Spinal cord (tissue), 10 donors: ENCODE measurements around the gene VWA3A. TPM values are rescaled to one million over a fixed set of nuclear protein-coding genes. Genes with fewer than 3 reads are reported as not detected.
A peak's percentile ranks its signal among the peaks of the same experiment; 100 is the strongest.

Source experiments
- DNase-seq, 6 donors: peaks; one replicate each; pipeline versions ENCODE4 v3.0.0 to v3.0.0-alpha.2; 2013 to 2015; ENCODE audit warnings: low spot score in 6 of 6, low read depth in 4 of 6
- H3K27ac ChIP-seq: one replicate; pipeline ENCODE4 v1.5.1; 2013; ENCODE audit warnings: low read depth, low read length, control low read depth
- H3K27me3 ChIP-seq: one replicate; pipeline ENCODE4 v1.6.1; 2013; ENCODE audit warnings: low read length; ENCODE audit not compliant: control insufficient read depth, insufficient read depth
- H3K36me3 ChIP-seq: one replicate; pipeline ENCODE4 v1.6.1; 2013; ENCODE audit warnings: low read length; ENCODE audit not compliant: control insufficient read depth, insufficient read depth
- H3K4me1 ChIP-seq: one replicate; pipeline ENCODE4 v1.6.1; 2013; ENCODE audit warnings: low read length; ENCODE audit not compliant: control insufficient read depth, insufficient read depth
- H3K4me3 ChIP-seq: one replicate; pipeline ENCODE4 v1.5.1; 2013; ENCODE audit warnings: low read depth, low read length, control low read depth
- H3K9me3 ChIP-seq: one replicate; pipeline ENCODE4 v1.6.1; 2013; ENCODE audit warnings: low read length; ENCODE audit not compliant: control insufficient read depth, insufficient read depth
- WGBS: methylation state at CpG from one replicate; pipeline ENCODE4 v1.1.5; 2013; ENCODE audit warnings: missing lambda C conversion rate; ENCODE audit not compliant: insufficient coverage; 5-methylcytosine and 5-hydroxymethylcytosine counted together
- polyA plus RNA-seq, 2 donors: library from polyadenylated mRNA; unstranded; fragments of 120-200 nt; gene quantifications; one replicate each; pipeline ENCODE4 v1.2.1, GENCODE V29; 2013; ENCODE audit not compliant: insufficient read length in 2 of 2
- total RNA-seq, 2 donors: library from RNA; depleted of rRNA in 1 of 2; stranded (reverse); fragments of 120-200 nt in 1 of 2; fragments of >200 nt in 1 of 2; gene quantifications; one replicate each; pipeline versions ENCODE4 v1.2.3 to v1.2.4, GENCODE V29; 2013 to 2014
- donor health status: healthy.

The VWA3A gene
- total and polyA plus RNA-seq, 4 donors: 4.6 to 22.5 (median 20.2) TPM

GRCh38 chr16:22086440-22086839, 5.9 kb upstream of the VWA3A start:
- no CpG with 5 or more reads among the region's 1 CpG for WGBS
- Histone ChIP-seq H3K4me1 (no peaks in the 10 kb centered on the region), H3K36me3 (no peaks in the 10 kb centered on the region), H3K27me3 (no peaks in the 10 kb centered on the region), H3K9me3 (no peaks in the 10 kb centered on the region), H3K4me3 (no peak overlapping the region), H3K27ac (no peak overlapping the region)
- no peak for DNase-seq

DNA sequence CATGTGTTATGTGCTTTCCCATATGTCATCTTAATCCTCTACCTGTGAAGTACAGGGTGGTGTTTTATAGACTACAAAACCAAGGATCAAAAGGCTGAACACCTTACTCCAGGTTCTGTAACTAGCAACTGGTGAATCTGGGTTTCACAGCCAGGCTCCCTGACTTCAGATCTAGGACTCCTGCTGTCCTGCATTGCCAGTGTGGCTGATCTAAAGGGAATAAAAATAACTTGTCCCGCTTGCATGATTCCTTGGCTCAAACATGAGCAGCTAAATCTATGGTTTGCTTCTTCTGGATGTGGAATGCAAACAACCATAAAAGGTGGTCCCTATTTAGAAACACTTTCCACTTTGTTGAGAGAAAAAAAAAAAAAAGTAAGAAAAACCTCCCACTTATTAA, 3.7 kb upstream of the VWA3A start:
- no peak for DNase-seq
- Histone ChIP-seq H3K4me3 (no peak overlapping the region), H3K4me1 (peaks cover 11% of the 10 kb centered on the region), H3K9me3 (no peaks in the 10 kb centered on the region), H3K27ac (no peak overlapping the region), H3K27me3 (no peaks in the 10 kb centered on the region), H3K36me3 (no peaks in the 10 kb centered on the region)
- WGBS: no CpG with 5 or more reads among the region's 1 CpG

GRCh38 chr16:22089910-22090309, 2.4 kb upstream of the VWA3A start:
- WGBS: 98% methylated on average over 4 of the region's 4 CpGs
- Histone ChIP-seq H3K4me1 (peaks cover 15% of the 10 kb centered on the region), H3K27ac (no peak overlapping the region), H3K9me3 (no peaks in the 10 kb centered on the region), H3K27me3 (no peaks in the 10 kb centered on the region), H3K4me3 (no peak overlapping the region), H3K36me3 (no peaks in the 10 kb centered on the region)
- DNase-seq: no peak

DNA sequence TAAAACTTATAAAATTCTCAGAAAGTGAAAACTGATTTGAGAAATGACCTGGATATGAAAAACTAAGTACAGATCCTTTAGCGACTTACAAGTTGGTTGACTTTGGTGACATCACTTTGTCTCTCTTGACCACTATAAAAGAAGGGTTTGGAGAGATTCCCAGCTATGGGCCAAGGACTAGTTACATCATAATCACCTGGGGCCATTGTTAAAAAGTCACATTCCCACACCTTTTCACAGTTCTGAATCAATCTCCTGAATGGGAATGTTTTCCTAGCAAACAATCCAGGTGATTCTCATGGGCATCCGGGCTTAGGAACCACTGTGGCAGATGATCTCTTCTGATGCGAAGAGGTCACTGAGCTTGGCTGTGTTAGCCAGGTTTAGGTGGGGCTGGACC, 620 bp upstream of the VWA3A start:
- peaks cover 15% of the 10 kb centered on the region for H3K4me1 ChIP-seq
- DNase-seq: no peak
- H3K9me3 ChIP-seq: no peaks in the 10 kb centered on the region
- no peaks in the 10 kb centered on the region for H3K27me3 ChIP-seq
- 92% methylated on average over 2 of the region's 3 CpGs for WGBS
- H3K4me3 ChIP-seq: no peak overlapping the region
- no peaks in the 10 kb centered on the region for H3K36me3 ChIP-seq
- no peak overlapping the region for H3K27ac ChIP-seq

GRCh38 chr16:22093331-22093730, 990 bp downstream of the VWA3A start:
- no peak overlapping the region for H3K27ac ChIP-seq
- no peak for DNase-seq
- no peaks in the 10 kb centered on the region for H3K27me3 ChIP-seq
- no peaks in the 10 kb centered on the region for H3K36me3 ChIP-seq
- no peak overlapping the region for H3K4me3 ChIP-seq
- H3K4me1 ChIP-seq: peaks cover 15% of the 10 kb centered on the region
- no CpG with 5 or more reads among the region's 3 CpGs for WGBS
- H3K9me3 ChIP-seq: no peaks in the 10 kb centered on the region

DNA sequence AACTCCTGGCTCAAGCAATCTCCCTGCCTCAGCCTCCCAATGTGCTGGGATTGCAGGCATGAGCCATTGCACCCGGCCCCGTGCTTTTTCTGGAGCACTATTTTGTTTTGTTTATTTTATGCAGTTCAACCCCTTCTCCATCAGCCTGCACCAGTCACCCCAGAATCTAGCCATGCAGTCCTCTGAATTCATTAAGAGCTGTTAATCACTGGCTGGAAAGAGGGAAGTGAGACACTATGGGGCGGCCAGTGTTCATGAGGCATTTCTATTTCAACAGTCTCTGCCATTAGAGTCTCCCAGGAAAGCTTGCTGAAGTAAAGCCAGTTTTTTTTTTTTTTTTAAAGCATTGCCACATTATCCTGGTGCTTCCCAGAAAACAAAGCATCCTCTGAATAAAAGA, 1.7 kb downstream of the VWA3A start:
- no peaks in the 10 kb centered on the region for H3K9me3 ChIP-seq
- H3K27ac ChIP-seq: no peak overlapping the region
- no peaks in the 10 kb centered on the region for H3K36me3 ChIP-seq
- DNase-seq: peak in 3 of 6 donors; percentile 36 to 86 (median 70)
- H3K4me3 ChIP-seq: no peak overlapping the region
- peaks cover 15% of the 10 kb centered on the region for H3K4me1 ChIP-seq
- WGBS: no CpG with 5 or more reads among the region's 3 CpGs
- H3K27me3 ChIP-seq: no peaks in the 10 kb centered on the region

DNA sequence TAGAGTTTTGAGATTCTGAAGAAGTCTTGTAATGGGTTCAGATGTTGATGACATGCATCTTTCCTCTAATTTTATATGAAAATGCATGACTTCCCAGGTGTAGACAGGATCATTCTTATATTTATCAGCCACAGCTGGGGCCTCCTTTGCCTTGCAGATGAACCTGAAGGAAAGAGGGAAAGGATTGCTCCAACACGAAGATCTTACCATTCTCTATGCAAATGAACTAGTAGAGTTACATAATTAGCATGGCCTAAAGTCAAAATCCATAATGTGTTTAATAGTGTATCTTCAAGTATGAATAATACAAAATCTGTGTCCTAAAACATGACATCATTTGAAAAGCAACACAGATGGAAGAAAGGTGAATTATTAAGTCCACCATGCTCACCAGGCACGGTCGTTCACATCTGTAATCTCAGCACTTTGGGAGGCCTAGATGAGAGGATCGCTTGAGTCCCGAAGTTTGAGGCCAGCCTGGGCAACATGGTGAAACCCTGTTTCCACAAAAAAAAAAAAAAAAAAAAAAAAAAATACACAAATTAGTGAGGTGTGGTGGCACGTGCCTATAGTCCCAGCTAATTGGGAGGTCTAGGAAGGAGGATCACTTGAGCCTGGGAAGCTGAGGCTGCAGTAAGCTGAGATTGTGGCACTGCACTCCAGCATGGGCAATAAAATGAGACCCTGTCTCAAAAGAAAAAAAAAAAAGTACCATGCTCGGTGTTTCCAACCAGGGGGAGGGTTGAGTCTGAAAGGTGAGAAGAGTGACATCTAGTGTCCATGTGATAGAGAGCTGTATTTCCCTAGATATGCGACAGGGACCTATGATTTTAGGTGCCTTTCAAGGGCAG, 6.3 kb downstream of the VWA3A start:
- DNase-seq: peak in 5 of 6 donors; percentile 22 to 89 (median 52)

DNA sequence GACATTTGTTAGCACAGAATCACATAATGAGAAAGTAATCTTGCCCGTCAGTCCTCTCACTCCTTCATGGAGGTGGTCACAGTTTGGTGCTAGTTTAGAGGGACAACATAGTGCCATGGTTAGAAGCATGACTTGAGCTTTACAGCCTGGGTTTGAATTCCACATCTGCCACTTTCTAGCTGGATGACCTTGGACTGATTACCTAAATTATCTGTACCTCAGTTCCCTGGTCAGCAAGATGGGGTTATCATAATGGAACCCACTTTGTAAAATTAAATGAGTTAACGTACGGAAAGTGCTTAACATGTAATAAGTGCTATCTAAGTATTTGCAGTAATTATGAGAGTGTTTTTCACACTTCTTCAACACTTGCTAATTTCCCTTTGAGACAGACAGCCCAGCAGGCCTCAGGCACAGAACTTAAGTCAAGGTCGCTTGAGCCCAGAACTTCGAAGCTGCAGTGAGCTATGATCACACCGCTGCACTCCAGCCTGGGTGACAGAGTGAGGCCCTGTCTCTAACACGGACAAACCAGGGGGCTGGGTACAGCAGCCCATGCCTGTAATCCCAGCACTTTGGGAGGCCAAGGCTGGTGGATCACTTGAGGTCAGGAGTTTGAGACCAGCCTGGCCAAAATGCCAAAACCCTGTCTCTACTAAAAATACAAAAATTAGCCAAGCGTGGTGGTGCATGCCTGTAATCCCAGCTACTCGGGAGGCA, 7.1 kb downstream of the VWA3A start:
- Histone ChIP-seq H3K36me3 (no peaks in the 10 kb centered on the region), H3K4me1 (no peaks in the 10 kb centered on the region), H3K27ac (no peak overlapping the region), H3K9me3 (no peaks in the 10 kb centered on the region), H3K27me3 (no peaks in the 10 kb centered on the region), H3K4me3 (no peak overlapping the region)
- no peak for DNase-seq
- WGBS: 85% methylated on average over 6 of the region's 9 CpGs

More for the DNA sequence above, 6.3 kb downstream of the VWA3A start:
- 67% methylated on average over 3 of the region's 8 CpGs for WGBS
- H3K4me3 ChIP-seq: no peak overlapping the region
- H3K9me3 ChIP-seq: no peaks in the 10 kb centered on the region
- H3K27me3 ChIP-seq: no peaks in the 10 kb centered on the region
- no peak overlapping the region for H3K27ac ChIP-seq
- H3K4me1 ChIP-seq: peaks cover 4% of the 10 kb centered on the region
- H3K36me3 ChIP-seq: no peaks in the 10 kb centered on the region

DNA sequence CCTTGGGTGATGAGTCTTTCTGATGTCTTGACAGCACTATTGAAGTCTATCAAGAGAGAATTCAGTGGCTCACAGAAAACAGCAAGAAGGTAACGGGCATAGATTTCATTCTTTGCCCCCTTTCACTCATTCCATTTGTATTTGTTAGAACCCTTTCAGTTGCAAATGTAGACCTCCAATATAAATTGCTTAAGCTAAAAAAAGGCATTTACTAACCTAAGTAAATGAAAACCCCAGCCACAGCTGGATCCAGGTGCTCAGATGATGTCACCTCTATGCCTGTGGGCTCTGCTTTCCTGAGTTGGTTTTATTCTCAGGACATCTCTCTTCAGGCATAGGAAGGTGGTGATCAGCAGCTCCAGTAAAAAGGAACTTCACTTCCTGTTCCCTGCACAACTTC, 11.1 kb downstream of the VWA3A start:
- Histone ChIP-seq H3K36me3 (no peaks in the 10 kb centered on the region), H3K27me3 (no peaks in the 10 kb centered on the region), H3K27ac (no peak overlapping the region), H3K9me3 (no peaks in the 10 kb centered on the region), H3K4me1 (no peaks in the 10 kb centered on the region), H3K4me3 (no peak overlapping the region)
- WGBS: no CpG with 5 or more reads among the region's 1 CpG
- no peak for DNase-seq
